RPMI7951 (cell line): ENCODE results near the gene CLPTM1. TPM values are rescaled to one million over a fixed set of nuclear protein-coding genes. Genes with fewer than 3 reads are reported as not detected.

Experiments
- DNase-seq: peaks from one replicate; pipeline ENCODE4 v3.0.0-alpha.2; 2012; ENCODE audit warnings: low read depth
- total RNA-seq: library from RNA; depleted of rRNA; stranded (reverse); fragments of >200 nt; shearing (Covaris generic); gene quantifications from 2 replicates; pipeline ENCODE4 v1.2.3, GENCODE V29; 2014; rRNA removed

Gene CLPTM1
- total RNA-seq, 1 experiment from 2014 or later = 52.5 TPM

GRCh38 chr19:45011959-45012358 lies 56.8 kb downstream of the CLPTM1 start:
- no peak for DNase-seq

GRCh38 chr19:45016388-45017314 lies 61.5 kb downstream of the CLPTM1 start:
- peak; percentile 76 for DNase-seq

GRCh38 chr19:45019187-45019586 lies 64.0 kb downstream of the CLPTM1 start:
- DNase-seq = no peak

- no peak for DNase-seq
These were observed 64.9 kb downstream of the CLPTM1 start for GRCh38 chr19:45020071-45020470.

GRCh38 chr19:45021971-45022370 lies 66.8 kb downstream of the CLPTM1 start:
- DNase-seq = no peak

- no peak for DNase-seq
These were observed 67.9 kb downstream of the CLPTM1 start for GRCh38 chr19:45023048-45023447.

- DNase-seq = no peak
These were observed 70.1 kb downstream of the CLPTM1 start for GRCh38 chr19:45025264-45025663.

GRCh38 chr19:45027371-45027770 lies 72.2 kb downstream of the CLPTM1 start:
- DNase-seq = no peak

GRCh38 chr19:45030825-45031224 lies 75.6 kb downstream of the CLPTM1 start:
- no peak for DNase-seq

GRCh38 chr19:45032421-45032820 lies 77.2 kb downstream of the CLPTM1 start:
- no peak for DNase-seq

- DNase-seq = no peak
These were observed 80.6 kb downstream of the CLPTM1 start for GRCh38 chr19:45035755-45036154.

GRCh38 chr19:45037393-45038169 lies 82.4 kb downstream of the CLPTM1 start:
- DNase-seq = no peak

- DNase-seq = peak; percentile 88
These were observed 84.0 kb downstream of the CLPTM1 start, which contains the start of gene CLASRP for GRCh38 chr19:45038931-45039893. Gene CLASRP (plus strand): TSS chr19:45039045. CDS start chr19:45040213, 1,168 bp downstream.

- no peak for DNase-seq
These were observed 85.0 kb downstream of the CLPTM1 start for GRCh38 chr19:45040059-45040771.

- no peak for DNase-seq
These were observed 85.9 kb downstream of the CLPTM1 start for GRCh38 chr19:45041125-45041524.

Other genes with a start within 250 kb of the CLPTM1 start
- gene BCL3, start 206.7 kb upstream of the CLPTM1 start, total RNA-seq = 21.8 and 22.6 TPM in 2 replicates
- gene CBLC, start 177.5 kb upstream of the CLPTM1 start, total RNA-seq = not detected in 2 replicates
- gene BCAM, start 146.3 kb upstream of the CLPTM1 start, total RNA-seq = 4.6 and 5.7 TPM in 2 replicates
- gene NECTIN2, start 109.1 kb upstream of the CLPTM1 start, total RNA-seq = 49.3 and 51.0 TPM in 2 replicates
- 75.2 and 141 TPM in 2 replicates for gene TOMM40, start 64.1 kb upstream of the CLPTM1 start, total RNA-seq
- 6.1 and 8.5 TPM in 2 replicates for gene APOE, start 49.6 kb upstream of the CLPTM1 start, total RNA-seq
- 1.3 and 1.8 TPM in 2 replicates for gene APOC1, start 40.8 kb upstream of the CLPTM1 start, total RNA-seq
- not detected in 2 replicates for gene APOC4, start 13.1 kb upstream of the CLPTM1 start, total RNA-seq
- gene APOC2, start 9.3 kb upstream of the CLPTM1 start, total RNA-seq = not detected in 2 replicates
- 7.2 and 9.9 TPM in 2 replicates for gene RELB, start 46.1 kb downstream of the CLPTM1 start, total RNA-seq
- gene CLASRP, start 83.7 kb downstream of the CLPTM1 start, total RNA-seq = 11.5 and 12.1 TPM in 2 replicates
- gene ZNF296, start 121.1 kb downstream of the CLPTM1 start, total RNA-seq = 0.48 and 0.59 TPM in 2 replicates
- 55.1 and 62.7 TPM in 2 replicates for gene GEMIN7, start 123.9 kb downstream of the CLPTM1 start, total RNA-seq
- gene PPP1R37, start 137.8 kb downstream of the CLPTM1 start, total RNA-seq = 17.2 and 30.5 TPM in 2 replicates
- gene NKPD1, start 205.6 kb downstream of the CLPTM1 start, total RNA-seq = 0.12 and 0.20 TPM in 2 replicates
- gene TRAPPC6A, start 222.9 kb downstream of the CLPTM1 start, total RNA-seq = 6.5 and 8.4 TPM in 2 replicates
- gene BLOC1S3, start 223.4 kb downstream of the CLPTM1 start, total RNA-seq = 4.0 and 6.4 TPM in 2 replicates